Stimulated activated CD8-positive, alpha-beta memory T cell treated with anti-CD3 and anti-CD28 coated beads, Interleukin-4, amount 100 ng/mL, for 24 hours (primary cell): ENCODE measurements around the gene RPGRIP1.
A peak's percentile ranks its signal among the peaks of the same experiment; 100 is the strongest.
"Not testable (repeated sequence)": the region's sequence is repeated elsewhere in the genome, so short reads cannot be mapped to it uniquely, and the experiment has no call there.

Experiments
- DNase-seq: peaks from one replicate; pipeline ENCODE4 v3.0.0-alpha.2; 2020; ENCODE audit warnings: low read depth

Gene RPGRIP1

GRCh38 chr14:21258889-21259787 is 20.7 kb upstream of the RPGRIP1 start:
- no peak for DNase-seq

DNA sequence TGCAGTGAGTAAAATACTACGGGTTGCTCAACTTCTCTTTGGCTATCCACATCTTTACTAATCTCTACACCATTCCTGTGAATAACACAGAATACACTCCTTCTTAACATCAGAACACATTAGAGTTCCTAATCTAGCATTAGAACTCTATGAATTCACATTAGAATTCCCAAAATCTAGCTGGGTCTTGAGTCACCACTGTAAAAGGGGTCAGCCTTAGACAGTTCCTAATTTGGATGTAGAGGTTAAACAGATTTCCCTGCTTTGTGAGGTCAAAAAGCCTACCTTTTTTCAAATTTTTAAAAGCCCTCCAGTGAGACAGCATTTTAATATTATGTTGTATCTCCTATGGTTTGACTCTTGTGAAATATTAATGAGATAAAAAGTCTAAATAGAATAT is 18.1 kb upstream of the RPGRIP1 start:
- no peak for DNase-seq

DNA sequence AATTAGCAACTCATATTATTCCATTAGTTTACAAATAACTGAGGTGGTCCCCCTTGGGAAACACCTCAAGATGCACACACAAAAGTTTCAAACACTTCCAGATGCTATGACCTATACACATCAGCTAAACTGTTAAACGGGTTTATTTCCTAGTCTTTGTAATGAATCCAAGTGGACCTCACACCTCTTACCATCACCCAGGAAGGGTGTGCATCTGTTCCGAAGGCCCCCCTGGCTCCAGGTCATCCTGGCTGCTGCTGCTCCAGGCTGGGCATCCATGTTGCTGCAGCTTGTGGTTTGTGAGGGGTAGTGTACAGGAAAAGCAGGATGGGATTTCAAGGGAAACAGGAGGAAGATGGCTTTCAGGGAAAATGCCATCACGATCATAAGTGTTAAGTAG is 17.5 kb upstream of the RPGRIP1 start:
- DNase-seq: no peak

GRCh38 chr14:21263284-21264024 is 16.4 kb upstream of the RPGRIP1 start:
- no peak for DNase-seq

DNA sequence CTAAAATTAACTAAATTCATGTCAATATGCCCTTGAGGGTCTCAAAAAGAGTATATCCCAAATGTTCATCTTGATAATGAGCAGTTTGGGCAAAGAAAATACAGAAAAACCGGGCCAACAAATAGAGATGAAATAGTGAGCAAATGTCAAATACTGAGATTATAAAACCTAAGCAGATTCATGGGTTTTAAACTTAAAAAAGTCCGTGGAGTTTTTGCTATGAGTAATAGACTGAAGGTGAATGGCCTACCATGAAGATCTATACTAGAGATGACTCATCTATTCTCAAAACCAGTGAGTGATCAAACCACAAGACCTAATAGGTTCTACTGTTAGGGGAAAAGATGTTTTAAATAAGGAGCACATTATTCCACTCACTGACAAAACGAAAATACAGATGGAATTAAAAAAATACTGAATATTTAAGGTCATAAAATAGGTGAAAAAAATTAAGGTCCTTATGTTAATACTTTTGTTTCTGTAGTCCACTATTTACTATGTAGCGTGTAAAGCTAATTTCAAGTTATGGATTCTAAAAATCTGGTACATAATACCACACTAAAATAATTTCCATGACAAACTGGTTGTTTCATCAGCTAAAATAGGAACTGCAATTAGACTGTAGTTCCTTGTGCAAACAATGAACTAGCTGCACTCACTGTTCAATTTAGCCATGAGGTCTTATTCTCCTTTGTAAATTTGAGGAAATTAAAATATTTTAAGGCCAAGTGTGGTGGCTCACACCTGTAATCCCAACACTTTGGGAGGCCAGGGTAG is 15.7 kb upstream of the RPGRIP1 start:
- DNase-seq: no peak

DNA sequence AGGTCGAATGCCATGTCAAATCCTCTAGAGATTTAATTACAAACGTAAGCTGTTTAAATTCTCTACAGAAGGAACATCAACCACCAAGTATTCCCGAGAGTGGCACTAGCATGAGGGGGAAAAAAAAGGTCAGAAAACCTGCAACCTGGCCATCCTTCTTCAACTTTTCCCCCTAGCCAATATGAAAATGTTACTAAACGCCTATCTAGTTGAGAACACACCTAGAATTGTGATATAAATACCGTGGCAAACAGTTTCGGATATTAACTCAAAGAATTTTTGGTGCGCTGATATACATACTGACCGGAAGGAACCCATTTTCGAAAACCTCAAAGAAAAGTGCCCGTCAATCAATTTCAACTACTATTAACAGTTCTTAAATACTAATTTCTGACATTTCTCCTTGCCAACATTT is 12.4 kb upstream of the RPGRIP1 start:
- no peak for DNase-seq

DNA sequence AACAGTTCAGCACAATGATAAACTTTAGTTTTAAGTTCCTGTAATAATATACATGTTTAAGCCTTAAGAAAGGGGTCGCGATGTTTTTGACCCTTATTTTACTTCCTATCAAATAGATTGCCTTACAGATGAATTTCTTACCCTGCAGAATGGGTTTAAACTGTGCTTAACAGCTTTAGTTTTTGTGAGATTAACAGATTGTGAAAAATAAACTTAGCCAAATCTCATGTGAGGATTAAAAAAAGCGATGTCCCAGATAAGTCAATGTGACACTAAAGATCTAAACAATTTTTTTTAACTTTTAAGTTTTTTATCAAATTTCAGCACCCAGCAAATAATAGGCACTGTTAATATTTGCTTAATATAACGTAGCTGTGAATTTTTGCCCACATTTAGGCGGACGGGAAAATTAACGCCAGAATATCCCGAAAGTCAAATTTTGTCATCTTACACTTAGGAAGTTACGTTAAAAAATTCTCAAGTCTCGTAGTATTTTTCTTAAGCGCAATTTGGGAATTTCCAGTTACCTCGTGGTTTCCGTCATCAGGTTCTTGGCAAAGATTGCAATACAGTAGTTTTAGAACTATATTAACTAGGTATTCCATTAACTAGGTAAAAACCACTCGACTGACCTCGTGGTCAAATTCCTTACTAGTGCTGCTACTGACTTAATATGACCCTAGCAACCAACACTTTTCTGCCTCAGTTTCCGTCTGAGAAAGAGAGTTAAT is 11.8 kb upstream of the RPGRIP1 start:
- DNase-seq: no peak

DNA sequence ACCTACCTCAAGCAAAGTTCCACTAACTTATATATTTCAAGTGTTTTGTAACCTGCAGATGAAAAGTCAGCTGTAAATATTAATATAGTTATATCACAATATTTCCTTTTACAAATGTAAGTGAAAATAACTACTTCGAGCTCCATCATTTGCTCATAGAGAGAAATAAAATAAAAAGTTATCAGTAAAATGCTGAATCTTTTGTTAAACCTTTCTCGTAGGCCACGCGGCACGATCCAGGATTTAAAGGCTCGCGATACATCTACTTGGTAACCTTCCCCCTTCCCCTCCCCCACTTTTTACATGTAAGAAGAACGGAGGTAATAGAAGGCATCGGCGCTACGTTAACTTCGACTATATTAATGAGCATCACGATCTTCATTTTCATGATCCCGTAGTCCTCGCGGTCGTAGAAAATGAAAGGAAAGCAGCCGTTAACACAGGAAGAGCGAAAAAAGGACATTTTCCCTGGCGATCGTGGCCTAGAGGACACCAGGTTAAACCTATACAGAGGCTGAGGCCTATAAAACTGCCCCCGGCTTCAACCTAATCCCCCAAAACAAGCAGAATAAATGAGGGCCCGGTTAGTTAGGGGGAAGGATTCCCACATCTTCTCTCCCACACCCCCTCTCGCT is 11.1 kb upstream of the RPGRIP1 start:
- no peak for DNase-seq

- peak; percentile 100 for DNase-seq
Measured at GRCh38 chr14:21269252-21270046, 10.4 kb upstream of the RPGRIP1 start, which contains the start of gene HNRNPC. Gene HNRNPC (minus strand): TSS chr14:21269442. CDS start chr14:21234193, 35,249 bp downstream.

GRCh38 chr14:21272661-21273060 is 7.2 kb upstream of the RPGRIP1 start:
- DNase-seq: not testable (repeated sequence)

- DNase-seq: no peak
Measured at GRCh38 chr14:21275261-21275858, 4.5 kb upstream of the RPGRIP1 start.

DNA sequence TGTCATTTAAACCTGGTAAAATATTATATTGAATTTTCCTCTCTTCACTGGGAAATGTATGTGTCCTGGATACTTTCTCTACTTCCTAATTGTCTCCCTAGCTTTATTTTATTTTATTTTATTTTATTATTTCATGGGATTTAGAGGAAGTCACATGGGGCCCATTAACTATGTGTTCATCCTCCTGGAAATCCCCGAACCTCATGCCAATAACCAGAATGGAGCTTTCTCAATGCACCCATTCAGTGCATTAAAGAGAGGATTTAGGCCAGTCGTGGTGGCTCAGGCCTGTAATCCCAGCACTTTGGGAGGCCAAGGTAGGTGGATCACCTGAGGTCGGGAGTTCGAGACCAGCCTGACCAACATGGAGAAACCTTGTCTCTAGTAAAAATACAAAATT is 1.3 kb upstream of the RPGRIP1 start:
- DNase-seq: no peak

DNA sequence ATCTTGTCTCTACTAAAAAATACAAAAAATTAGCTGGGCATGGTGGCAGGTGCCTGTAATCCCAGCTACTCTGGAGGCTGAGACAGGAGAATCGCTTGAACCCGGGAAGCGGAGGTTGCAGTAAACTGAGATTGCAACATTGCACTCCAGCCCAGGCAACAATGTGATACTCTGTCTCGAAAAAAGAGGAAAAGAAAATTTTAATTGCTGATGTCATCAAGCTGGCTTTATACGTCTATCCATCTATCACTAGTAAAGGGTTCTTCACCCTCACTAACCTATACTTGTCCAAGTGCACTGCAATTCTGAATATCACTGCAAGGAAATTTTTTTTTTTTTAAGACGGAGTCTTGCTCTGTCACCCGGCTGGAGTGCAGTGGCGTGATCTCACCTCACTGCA is 2.0 kb downstream of the RPGRIP1 start:
- DNase-seq: not testable (repeated sequence)

GRCh38 chr14:21286516-21286915 is 6.6 kb downstream of the RPGRIP1 start:
- not testable (repeated sequence) for DNase-seq

DNA sequence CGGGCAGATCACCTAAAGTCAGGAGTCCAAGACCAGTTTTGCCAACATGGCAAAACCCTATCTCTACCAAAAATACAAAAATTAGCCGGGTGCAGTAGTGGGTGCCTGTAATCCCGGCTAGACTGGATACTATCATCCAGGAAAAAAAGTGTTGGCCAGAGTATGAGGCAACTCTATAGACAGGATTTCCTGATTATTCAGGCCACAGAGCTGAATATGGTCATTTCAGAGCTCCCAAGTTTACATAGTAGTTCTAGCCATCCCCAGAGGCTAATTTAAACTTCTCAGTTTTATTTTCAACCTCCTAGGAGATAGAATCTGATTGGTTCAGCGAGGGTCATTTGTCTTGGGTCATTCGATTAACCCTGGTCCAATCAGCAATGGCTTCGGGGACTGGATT is 7.3 kb downstream of the RPGRIP1 start:
- no peak for DNase-seq

- not testable (repeated sequence) for DNase-seq
Measured at GRCh38 chr14:21294026-21294425, 14.1 kb downstream of the RPGRIP1 start.

- no peak for DNase-seq
Measured at GRCh38 chr14:21298358-21298757, 18.5 kb downstream of the RPGRIP1 start.

- DNase-seq: no peak
Measured at GRCh38 chr14:21299562-21300130, 19.8 kb downstream of the RPGRIP1 start.

DNA sequence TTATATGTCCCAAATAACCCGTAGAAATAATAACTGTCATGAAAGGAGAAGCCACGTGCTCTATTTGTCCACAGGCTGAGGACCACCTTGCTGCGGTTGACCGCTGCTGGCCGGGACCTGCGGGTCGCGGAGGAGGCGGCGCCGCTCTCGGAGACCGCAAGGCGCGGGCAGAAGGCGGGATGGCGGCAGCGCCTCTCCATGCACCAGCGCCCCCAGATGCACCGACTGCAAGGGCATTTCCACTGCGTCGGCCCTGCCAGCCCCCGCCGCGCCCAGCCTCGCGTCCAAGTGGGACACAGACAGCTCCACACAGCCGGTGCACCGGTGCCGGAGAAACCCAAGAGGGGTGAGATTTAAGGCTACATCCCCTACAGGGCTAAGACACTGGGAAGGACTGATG is 21.0 kb downstream of the RPGRIP1 start:
- DNase-seq: peak; percentile 7
